GM06990 (cell line): ENCODE results near the gene ATP10D.

Source experiments
- DNase-seq: peaks from one replicate; pipeline ENCODE4 v3.0.0-alpha.2; 2011; ENCODE audit not compliant: insufficient read length; ENCODE audit errors: extremely low read depth
- H3K27me3 ChIP-seq: replicated peaks from 2 replicates; pipeline ENCODE4 v1.6.0; 2011; ENCODE audit warnings: low read length; ENCODE audit not compliant: control insufficient read depth, insufficient read depth
- H3K36me3 ChIP-seq: 2 replicates; pipeline ENCODE4 v1.5.1; 2011; ENCODE audit warnings: low read length; ENCODE audit not compliant: control insufficient read depth, insufficient read depth
- H3K4me3 ChIP-seq: replicated peaks from 2 replicates; pipeline ENCODE4 v1.5.1; 2011; ENCODE audit warnings: low read depth, mild to moderate bottlenecking, control low read depth, low read length
- CTCF ChIP-seq: IDR thresholded peaks from 2 replicates; pipeline ENCODE4 v1.5.1; 2011; ENCODE audit warnings: low read length, control low read depth, mild to moderate bottlenecking, inconsistent platforms; ENCODE audit not compliant: insufficient read depth, poor library complexity, severe bottlenecking

Gene ATP10D

DNA sequence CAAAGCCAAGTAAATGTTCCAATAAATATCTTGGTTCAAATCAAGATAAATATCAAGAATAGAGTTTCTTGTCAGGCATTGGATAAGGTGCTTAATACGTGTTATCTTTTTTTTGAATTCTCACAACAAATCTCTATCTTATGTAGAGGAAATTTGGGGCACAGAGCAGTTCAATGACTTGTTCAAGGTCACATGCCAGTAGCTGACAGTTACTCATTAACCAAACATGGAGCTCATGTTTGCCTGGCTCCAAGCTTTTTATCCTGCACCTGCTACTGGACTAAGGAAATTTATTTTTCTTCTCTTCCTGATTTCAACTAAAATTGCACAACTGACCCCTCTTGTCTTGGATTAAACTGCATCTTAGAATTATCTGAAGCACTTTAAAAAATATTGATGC, 76.3 kb downstream of the ATP10D start:
- Histone ChIP-seq H3K4me3 (no peak overlapping the region), H3K36me3 (no peaks in the 10 kb centered on the region; the same call in none of the 2 replicates), H3K27me3 (no peaks in the 10 kb centered on the region)
- DNase-seq = no peak
- no peak for TF ChIP-seq CTCF

DNA sequence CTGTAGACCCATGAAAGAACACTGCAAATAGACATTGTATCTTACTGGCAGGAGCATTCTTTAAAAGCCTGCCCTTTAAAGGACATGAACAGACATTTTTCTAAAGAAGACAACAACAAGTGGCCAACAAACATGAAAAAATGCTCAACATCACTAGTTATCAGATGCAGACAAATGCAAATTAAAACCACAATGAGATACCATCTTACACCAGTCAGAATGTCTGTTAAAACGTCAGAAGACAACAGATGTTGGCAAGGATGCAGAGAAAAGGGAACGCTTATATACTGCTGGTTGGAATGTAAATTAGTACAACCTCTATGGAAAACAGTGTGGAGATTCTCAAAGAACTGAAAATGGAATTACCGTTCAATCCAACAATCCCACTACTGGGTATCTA, 77.2 kb downstream of the ATP10D start:
- H3K36me3 ChIP-seq = no peaks in the 10 kb centered on the region; the same call in none of the 2 replicates
- TF ChIP-seq CTCF = no peak
- DNase-seq = no peak
- no peak overlapping the region for H3K4me3 ChIP-seq
- H3K27me3 ChIP-seq = no peaks in the 10 kb centered on the region

DNA sequence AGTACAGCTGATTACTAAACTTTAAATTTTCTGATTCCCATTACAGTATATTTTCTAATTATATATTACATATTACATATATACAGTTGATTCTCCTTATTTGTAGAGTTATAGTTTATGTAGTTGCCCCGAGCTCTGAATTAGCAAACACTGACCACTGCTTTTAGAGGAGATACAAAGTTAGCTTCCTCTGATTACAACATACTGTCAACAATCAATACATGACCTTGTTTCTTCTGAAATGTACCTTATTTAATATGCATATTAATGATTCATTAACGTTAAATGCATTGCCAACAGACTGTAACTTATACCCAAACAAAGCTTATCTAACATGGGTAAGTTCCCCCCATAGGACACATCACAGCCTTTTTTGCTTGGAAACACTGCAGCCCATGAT, 81.5 kb downstream of the ATP10D start:
- Histone ChIP-seq H3K36me3 (peaks cover 4% of the 10 kb centered on the region; the same call in 1 of the 2 replicates), H3K4me3 (no peak overlapping the region), H3K27me3 (no peaks in the 10 kb centered on the region)
- TF ChIP-seq CTCF = no peak
- no peak for DNase-seq

GRCh38 chr4:47566969-47567368, 81.9 kb downstream of the ATP10D start:
- DNase-seq = no peak
- peaks cover 7% of the 10 kb centered on the region for H3K36me3 ChIP-seq
- TF ChIP-seq CTCF = no peak
- no peaks in the 10 kb centered on the region for H3K27me3 ChIP-seq
- no peak overlapping the region for H3K4me3 ChIP-seq

- Histone ChIP-seq H3K27me3 (no peaks in the 10 kb centered on the region), H3K4me3 (no peak overlapping the region), H3K36me3 (peaks cover 7% of the 10 kb centered on the region)
- TF ChIP-seq CTCF = no peak
- no peak for DNase-seq
Measured at GRCh38 chr4:47567511-47567910, 82.4 kb downstream of the ATP10D start.

DNA sequence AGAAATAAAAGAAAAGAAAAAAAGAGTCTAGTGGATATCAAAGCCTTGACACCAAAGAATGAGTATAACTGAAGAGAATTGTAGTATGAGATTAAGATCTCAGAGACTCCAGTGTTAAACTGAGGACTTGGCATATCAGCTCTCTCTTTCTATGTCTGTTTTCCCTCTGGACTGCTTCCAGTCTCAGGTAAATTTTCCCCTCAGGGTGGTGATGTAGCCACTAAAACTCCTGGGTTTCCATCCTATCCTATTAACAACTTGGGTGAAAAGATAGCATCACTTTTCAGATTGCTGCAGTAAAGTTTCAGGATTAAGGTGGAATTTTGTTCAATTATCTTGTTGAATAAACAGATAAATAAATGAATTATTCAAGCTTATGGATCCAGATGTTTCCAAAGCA, 85.7 kb downstream of the ATP10D start:
- Histone ChIP-seq H3K36me3 (peaks cover 12% of the 10 kb centered on the region), H3K27me3 (no peaks in the 10 kb centered on the region), H3K4me3 (no peak overlapping the region)
- no peak for DNase-seq
- TF ChIP-seq CTCF = no peak
